ENCODE results near the gene CACNA2D4. TPM values are rescaled to one million over a fixed set of nuclear protein-coding genes. Genes with fewer than 3 reads are reported as not detected.
A peak's percentile ranks its signal among the peaks of the same experiment; 100 is the strongest.

The CACNA2D4 gene
- total and polyA plus RNA-seq, 2 donors from 2014 or later: 2.5 to 7.3 TPM

- Histone ChIP-seq H3K4me3 (ENCODE audit: low read length in 3 of 3) (no peak overlapping the region), H3K36me3 (ENCODE audit: control insufficient read depth in 2 of 3, insufficient read depth in 3 of 3, low read length in 3 of 3) (peaks cover 0 to 2% (median 0%) of the 10 kb centered on the region in 3 donors), H3K27ac (ENCODE audit: low read depth in 2 of 2, low read length in 2 of 2) (no peak overlapping the region), H3K4me1 (ENCODE audit: control insufficient read depth in 2 of 3, insufficient read depth in 2 of 3, low read depth in 1 of 3, low read length in 3 of 3) (peaks cover 6 to 20% (median 20%) of the 10 kb centered on the region in 3 donors), H3K9me3 (ENCODE audit: control insufficient read depth in 2 of 3, insufficient read depth in 1 of 3, low read length in 3 of 3) (peaks cover 0 to 3% (median 0%) of the 10 kb centered on the region in 3 donors), H3K27me3 (ENCODE audit: control insufficient read depth, insufficient read depth, low read length) (no peaks in the 10 kb centered on the region), H3K9ac (ENCODE audit: low read length in 3 of 3) (no peak overlapping the region)
- peak in 1 of 5 donors; percentile 30 for DNase-seq
- intact Hi-C loops (cut with DNase I): loop anchor here (10.0 kb wide), 2 partner anchors 135 to 285 kb away; no protein-coding TSS in a partner anchor
- FAIRE-seq: no peak
- TF ChIP-seq CTCF (IDR thresholded peaks at IDR 0.05; ENCODE audit: borderline replicate concordance, extremely low read depth, insufficient read depth): no peak
Observed at GRCh38 chr12:1929985-1930802, 11.7 kb upstream of the CACNA2D4 start.

GRCh38 chr12:1929241-1929984, 11.0 kb upstream of the CACNA2D4 start:
- Histone ChIP-seq H3K4me3 (ENCODE audit: low read length in 3 of 3) (no peak overlapping the region), H3K27ac (ENCODE audit: low read depth in 2 of 2, low read length in 2 of 2) (no peak overlapping the region), H3K36me3 (ENCODE audit: control insufficient read depth in 2 of 3, insufficient read depth in 3 of 3, low read length in 3 of 3) (peaks cover 0 to 2% (median 0%) of the 10 kb centered on the region in 3 donors), H3K9ac (ENCODE audit: low read length in 3 of 3) (no peak overlapping the region), H3K4me1 (ENCODE audit: control insufficient read depth in 2 of 3, insufficient read depth in 2 of 3, low read depth in 1 of 3, low read length in 3 of 3) (peaks cover 6 to 20% (median 17%) of the 10 kb centered on the region in 3 donors), H3K9me3 (ENCODE audit: control insufficient read depth in 2 of 3, insufficient read depth in 1 of 3, low read length in 3 of 3) (peaks cover 0 to 3% (median 0%) of the 10 kb centered on the region in 3 donors), H3K27me3 (ENCODE audit: control insufficient read depth, insufficient read depth, low read length) (no peaks in the 10 kb centered on the region)
- peak in 2 of 5 donors; percentile 22 to 29 for DNase-seq
- FAIRE-seq: no peak
- intact Hi-C loops (cut with DNase I): no loop called here
- TF ChIP-seq CTCF (IDR thresholded peaks at IDR 0.05; ENCODE audit: borderline replicate concordance, extremely low read depth, insufficient read depth): no peak

- intact Hi-C loops (cut with DNase I): no loop called here
- no peak overlapping the region for H3K9ac ChIP-seq (ENCODE audit: low read length in 3 of 3)
- no peaks in the 10 kb centered on the region for H3K27me3 ChIP-seq (ENCODE audit: control insufficient read depth, insufficient read depth, low read length)
- peaks cover 0 to 2% (median 0%) of the 10 kb centered on the region in 3 donors for H3K36me3 ChIP-seq (ENCODE audit: control insufficient read depth in 2 of 3, insufficient read depth in 3 of 3, low read length in 3 of 3)
- no peak for FAIRE-seq
- H3K9me3 ChIP-seq (ENCODE audit: control insufficient read depth in 2 of 3, insufficient read depth in 1 of 3, low read length in 3 of 3): peaks cover 0 to 3% (median 0%) of the 10 kb centered on the region in 3 donors
- no peak for TF ChIP-seq CTCF (IDR thresholded peaks at IDR 0.05; ENCODE audit: borderline replicate concordance, extremely low read depth, insufficient read depth)
- H3K4me1 ChIP-seq (ENCODE audit: control insufficient read depth in 2 of 3, insufficient read depth in 2 of 3, low read depth in 1 of 3, low read length in 3 of 3): peaks cover 6 to 12% (median 12%) of the 10 kb centered on the region in 3 donors
- H3K27ac ChIP-seq (ENCODE audit: low read depth in 2 of 2, low read length in 2 of 2): no peak overlapping the region
- no peak overlapping the region for H3K4me3 ChIP-seq (ENCODE audit: low read length in 3 of 3)
- peak in 2 of 5 donors; percentile 1 to 13 for DNase-seq
Observed at GRCh38 chr12:1928439-1929121, 10.1 kb upstream of the CACNA2D4 start.
